Testis (tissue), 2 donors: Measurements from ENCODE around the gene PAPOLG.

Source experiments
- POLR2A ChIP-seq: fragments of 450-650 bp; IDR thresholded peaks from one replicate; pipeline ENCODE4 v1.6.1; 2017; ENCODE audit warnings: antibody characterized with exemption, mild to moderate bottlenecking, moderate library complexity
- TF ChIP-seq, protein P1 (sequence below), 3 experiments: fragments of 450-650 bp in 2 of 3; fragments of 200-600 bp in 1 of 3; sonication (generic) in 1 of 3; IDR thresholded peaks; one replicate each; pipeline ENCODE4 v1.5.1; 2016 to 2019; ENCODE audit warnings: antibody characterized with exemption in 3 of 3, mild to moderate bottlenecking in 2 of 3, moderate library complexity in 1 of 3

DNA sequence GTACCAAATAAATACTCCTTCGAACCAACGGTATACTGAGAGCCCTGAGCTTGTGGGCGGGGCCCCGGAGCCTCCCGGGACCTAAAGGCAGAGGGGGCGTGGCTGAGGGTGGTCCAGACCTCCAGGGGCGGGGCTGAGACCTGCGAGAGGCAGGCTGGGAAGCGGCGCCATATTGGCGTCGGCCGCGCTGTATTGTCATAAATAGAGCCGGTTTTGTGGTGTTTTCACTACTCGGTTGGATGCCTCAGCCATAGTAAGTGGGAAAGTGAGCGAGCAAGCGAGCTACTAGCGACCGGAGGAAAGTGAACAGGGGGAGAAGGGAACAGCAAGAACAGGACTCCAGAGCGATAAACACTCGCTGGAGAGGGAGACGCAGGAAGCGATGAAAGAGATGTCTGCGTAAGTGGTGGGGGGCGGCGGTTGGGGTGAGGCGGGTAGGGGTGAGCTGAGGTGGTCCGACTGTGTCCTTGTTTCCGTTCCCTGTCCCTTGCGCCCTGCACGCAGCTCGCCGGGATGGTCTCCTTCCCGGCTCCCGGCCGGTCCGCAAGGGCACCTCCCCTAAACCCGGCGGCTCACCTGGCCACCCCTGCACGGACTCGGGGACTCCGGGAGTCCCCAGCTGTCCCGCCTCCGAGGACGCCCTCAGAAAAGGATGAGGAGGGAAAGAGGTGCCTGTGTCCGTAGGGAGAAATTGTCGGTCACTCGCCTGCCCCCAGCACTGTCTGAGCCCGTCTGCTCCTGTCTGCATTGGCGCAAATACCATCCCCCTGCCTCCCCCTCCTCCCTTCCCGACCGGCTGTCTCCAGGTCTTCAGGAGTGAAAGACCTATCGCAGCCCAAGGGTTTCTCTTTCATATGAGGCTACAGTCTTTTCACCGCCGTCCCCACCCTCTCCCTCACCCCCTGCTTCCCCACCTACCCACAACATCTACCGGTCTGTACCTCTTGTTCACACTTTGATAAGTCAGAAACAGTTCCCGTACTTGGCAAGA is at the start of gene PAPOLG:
- TF ChIP-seq, protein P1, sequence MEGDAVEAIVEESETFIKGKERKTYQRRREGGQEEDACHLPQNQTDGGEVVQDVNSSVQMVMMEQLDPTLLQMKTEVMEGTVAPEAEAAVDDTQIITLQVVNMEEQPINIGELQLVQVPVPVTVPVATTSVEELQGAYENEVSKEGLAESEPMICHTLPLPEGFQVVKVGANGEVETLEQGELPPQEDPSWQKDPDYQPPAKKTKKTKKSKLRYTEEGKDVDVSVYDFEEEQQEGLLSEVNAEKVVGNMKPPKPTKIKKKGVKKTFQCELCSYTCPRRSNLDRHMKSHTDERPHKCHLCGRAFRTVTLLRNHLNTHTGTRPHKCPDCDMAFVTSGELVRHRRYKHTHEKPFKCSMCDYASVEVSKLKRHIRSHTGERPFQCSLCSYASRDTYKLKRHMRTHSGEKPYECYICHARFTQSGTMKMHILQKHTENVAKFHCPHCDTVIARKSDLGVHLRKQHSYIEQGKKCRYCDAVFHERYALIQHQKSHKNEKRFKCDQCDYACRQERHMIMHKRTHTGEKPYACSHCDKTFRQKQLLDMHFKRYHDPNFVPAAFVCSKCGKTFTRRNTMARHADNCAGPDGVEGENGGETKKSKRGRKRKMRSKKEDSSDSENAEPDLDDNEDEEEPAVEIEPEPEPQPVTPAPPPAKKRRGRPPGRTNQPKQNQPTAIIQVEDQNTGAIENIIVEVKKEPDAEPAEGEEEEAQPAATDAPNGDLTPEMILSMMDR (IDR thresholded peaks at IDR 0.05), result no peak
- TF ChIP-seq POLR2A, result no peak
